H9 (cell line): ENCODE measurements around the gene GABBR2. TPM values are rescaled to one million over a fixed set of nuclear protein-coding genes. Genes with fewer than 3 reads are reported as not detected.

Experiments used
- DNase-seq: peaks from one replicate; pipeline ENCODE4 v3.0.0-alpha.2; 2017
- H2AFZ ChIP-seq: one replicate; pipeline ENCODE4 v1.6.1; 2013; ENCODE audit warnings: mild to moderate bottlenecking, low read length, control low read depth, moderate library complexity
- H2AK5ac ChIP-seq: 2 replicates; pipeline ENCODE4 v1.6.1; 2013; ENCODE audit warnings: low read length, control low read depth, mixed read lengths; ENCODE audit not compliant: insufficient read length
- H2BK120ac ChIP-seq: one replicate; pipeline ENCODE4 v1.6.1; 2013; ENCODE audit warnings: low read depth, mild to moderate bottlenecking, low read length, control low read depth, inconsistent platforms; ENCODE audit not compliant: poor library complexity, severe bottlenecking
- H2BK12ac ChIP-seq: 2 replicates; pipeline ENCODE4 v1.6.1; 2013; ENCODE audit warnings: low read length, control low read depth, mixed read lengths, low read depth; ENCODE audit not compliant: insufficient read length
- H2BK15ac ChIP-seq: 2 replicates; pipeline ENCODE4 v1.6.1; 2013; ENCODE audit warnings: low read depth, low read length, control low read depth
- H2BK20ac ChIP-seq: one replicate; pipeline ENCODE4 v1.6.1; 2013; ENCODE audit warnings: low read depth, mild to moderate bottlenecking, low read length, control low read depth, inconsistent platforms; ENCODE audit not compliant: poor library complexity, severe bottlenecking
- H2BK5ac ChIP-seq: 2 replicates; pipeline ENCODE4 v1.6.1; 2013; ENCODE audit warnings: low read length, control low read depth, mixed read lengths; ENCODE audit not compliant: insufficient read length
- H3K14ac ChIP-seq: 2 replicates; pipeline ENCODE4 v1.6.1; 2013; ENCODE audit warnings: low read length, control low read depth; ENCODE audit not compliant: insufficient read depth
- H3K18ac ChIP-seq: 2 replicates; pipeline ENCODE4 v1.6.1; 2013; ENCODE audit warnings: low read depth, mild to moderate bottlenecking, mixed read lengths, low read length, control low read depth; ENCODE audit not compliant: insufficient read length
- H3K23ac ChIP-seq: 2 replicates; pipeline ENCODE4 v1.6.1; 2013; ENCODE audit warnings: low read length, control low read depth, mixed read lengths, low read depth; ENCODE audit not compliant: insufficient read length
- H3K23me2 ChIP-seq: 2 replicates; pipeline ENCODE4 v1.6.1; 2013; ENCODE audit warnings: low read depth, mild to moderate bottlenecking, mixed read lengths, low read length, control low read depth; ENCODE audit not compliant: insufficient read length, poor library complexity, severe bottlenecking
- H3K27ac ChIP-seq: 2 replicates; pipeline ENCODE4 v1.5.1; 2013; ENCODE audit warnings: low read length, control low read depth, mixed read lengths, low read depth; ENCODE audit not compliant: insufficient read length
- H3K27me3 ChIP-seq: 2 replicates; pipeline ENCODE4 v1.6.1; 2013; ENCODE audit warnings: low read length, control low read depth, inconsistent platforms; ENCODE audit not compliant: insufficient read depth
- H3K4ac ChIP-seq: 2 replicates; pipeline ENCODE4 v1.6.1; 2013; ENCODE audit warnings: low read depth, mild to moderate bottlenecking, control low read depth, inconsistent platforms, low read length, moderate library complexity
- H3K4me1 ChIP-seq: 2 replicates; pipeline ENCODE4 v1.6.1; 2013; ENCODE audit warnings: low read length, control low read depth, inconsistent platforms; ENCODE audit not compliant: insufficient read depth
- H3K4me2 ChIP-seq: 2 replicates; pipeline ENCODE4 v1.6.1; 2013; ENCODE audit warnings: low read length, control low read depth, mixed read lengths; ENCODE audit not compliant: insufficient read length, insufficient read depth
- H3K56ac ChIP-seq: 2 replicates; pipeline ENCODE4 v1.6.1; 2013; ENCODE audit warnings: low read depth, mild to moderate bottlenecking, mixed read lengths, low read length, control low read depth; ENCODE audit not compliant: insufficient read length
- H3K79me1 ChIP-seq: 2 replicates; pipeline ENCODE4 v1.6.1; 2013; ENCODE audit warnings: low read depth, mild to moderate bottlenecking, moderate library complexity, low read length, control low read depth, inconsistent platforms; ENCODE audit not compliant: insufficient read depth, poor library complexity, severe bottlenecking
- H3K79me2 ChIP-seq: 2 replicates; pipeline ENCODE4 v1.6.1; 2013; ENCODE audit warnings: low read length, control low read depth, inconsistent platforms; ENCODE audit not compliant: insufficient read depth
- H3K9ac ChIP-seq: 2 replicates; pipeline ENCODE4 v1.6.1; 2013; ENCODE audit warnings: low read length, control low read depth, mixed read lengths; ENCODE audit not compliant: insufficient read length; ENCODE audit errors: extremely low read depth
- H3K9me3 ChIP-seq: one replicate; pipeline ENCODE4 v1.6.1; 2013; ENCODE audit warnings: low read depth, low read length, inconsistent platforms; ENCODE audit not compliant: control insufficient read depth
- H3T11ph ChIP-seq: one replicate; pipeline ENCODE4 v1.6.1; 2013; ENCODE audit warnings: mild to moderate bottlenecking, low read length, control low read depth, inconsistent platforms
- H4K20me1 ChIP-seq: one replicate; pipeline ENCODE4 v1.6.1; 2013; ENCODE audit not compliant: control insufficient read depth, insufficient read length, insufficient read depth
- H4K5ac ChIP-seq: 2 replicates; pipeline ENCODE4 v1.6.1; 2013; ENCODE audit warnings: low read depth, mild to moderate bottlenecking, mixed read lengths, low read length, control low read depth; ENCODE audit not compliant: insufficient read length
- H4K8ac ChIP-seq: replicated peaks from 2 replicates; pipeline ENCODE4 v1.6.1; 2013; ENCODE audit warnings: low read length, control low read depth, mixed read lengths, low read depth; ENCODE audit not compliant: insufficient read length
- H4K91ac ChIP-seq: 2 replicates; pipeline ENCODE4 v1.6.1; 2013; ENCODE audit warnings: low read depth, mild to moderate bottlenecking, moderate library complexity, mixed read lengths, low read length, control low read depth; ENCODE audit not compliant: insufficient read length
- H3K27ac Mint-ChIP-seq, 3 experiments: 2 replicates in 2 of 3; 3 replicates in 1 of 3; pipeline ENCODE4 v1.8.0; 2020 to 2021; ENCODE audit warnings: mixed read lengths in 3 of 3, mild to moderate bottlenecking in 1 of 3, moderate library complexity in 1 of 3
- H3K27me3 Mint-ChIP-seq: 2 replicates; pipeline ENCODE4 v1.8.0; 2021; ENCODE audit warnings: low read depth, mild to moderate bottlenecking, moderate library complexity, mixed read lengths
- H3K36me3 Mint-ChIP-seq, 3 experiments: 2 replicates in 2 of 3; 3 replicates in 1 of 3; pipeline ENCODE4 v1.8.0; 2020 to 2021; ENCODE audit warnings: low read depth in 3 of 3, mixed read lengths in 3 of 3; ENCODE audit not compliant: insufficient read depth in 1 of 3
- H3K4me1 Mint-ChIP-seq, 2 experiments: 2 replicates each; pipeline ENCODE4 v1.8.0; 2020; ENCODE audit warnings: mixed read lengths in 2 of 2
- H3K4me3 Mint-ChIP-seq, 2 experiments: 2 replicates in 1 of 2; 3 replicates in 1 of 2; pipeline ENCODE4 v1.8.0; 2020 to 2021; ENCODE audit warnings: mild to moderate bottlenecking in 2 of 2, mixed read lengths in 2 of 2, moderate library complexity in 1 of 2
- H3K9me3 Mint-ChIP-seq, 2 experiments: 2 replicates in 1 of 2; 3 replicates in 1 of 2; pipeline ENCODE4 v1.8.0; 2020; ENCODE audit warnings: mild to moderate bottlenecking in 2 of 2, mixed read lengths in 2 of 2, moderate library complexity in 1 of 2
- WGBS: extraction: QIAGEN DNeasy Blood & Tissue Kit; methylation state at CpG from one replicate; pipeline ENCODE4 v1.1.7; 2013; ENCODE audit warnings: missing lambda C conversion rate, low lambda C conversion rate, mixed read lengths; ENCODE audit not compliant: insufficient read length; ENCODE audit errors: extremely low coverage; 5-methylcytosine and 5-hydroxymethylcytosine counted together
- total RNA-seq: library from RNA; stranded (reverse); gene quantifications from 2 replicates; pipeline ENCODE4 v1.2.1, GENCODE V29; 2021
- TF ChIP-seq, protein P1 (sequence below): fragments of 200-600 bp; sonication (generic); conservative IDR thresholded peaks from 3 replicates; pipeline ENCODE4 v1.8.0; 2021; ENCODE audit warnings: antibody characterized with exemption, mild to moderate bottlenecking

GABBR2 gene
- total RNA-seq, 1 experiment from 2014 or later, result 0.66 TPM

DNA sequence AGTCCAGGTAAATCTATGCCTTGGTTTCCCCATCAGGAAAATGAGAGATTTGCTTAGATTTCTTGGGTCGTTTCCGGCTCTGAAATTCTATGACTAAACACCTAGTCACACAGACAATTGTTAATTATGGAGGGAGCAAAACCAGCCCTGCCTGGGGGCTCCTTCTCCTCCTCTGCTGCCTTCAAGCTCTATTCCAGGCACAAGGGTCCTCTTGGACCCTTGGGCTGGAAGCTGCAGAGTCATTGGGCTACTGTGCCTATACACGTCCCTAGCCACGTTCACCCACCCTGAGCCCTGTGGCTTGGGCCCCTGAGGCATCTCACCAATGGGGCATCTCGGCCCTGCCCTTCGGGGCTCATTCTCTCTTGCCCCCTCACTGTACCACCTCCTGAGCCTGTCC lies 379.5 kb downstream of the GABBR2 start:
- Mint-ChIP-seq H3K27ac (0 out of 7 replicates have a peak overlapping the region, but pooled peaks of 1 of the 3 experiments have one; percentile 24), H3K9me3 (no peaks in the 10 kb centered on the region), H3K36me3 (no peaks in the 10 kb centered on the region), H3K27me3 (no peaks in the 10 kb centered on the region), H3K4me1 (no peaks in the 10 kb centered on the region), H3K4me3 (no peak overlapping the region; a peak in 1 of 5 replicates)
- H3K79me1 ChIP-seq, result no peaks in the 10 kb centered on the region
- no peaks in the 10 kb centered on the region for H4K20me1 ChIP-seq
- H2BK15ac ChIP-seq, result no peak overlapping the region
- H4K8ac ChIP-seq, result no peak overlapping the region
- no peak overlapping the region for H2BK12ac ChIP-seq
- H3K27ac ChIP-seq, result no peak overlapping the region
- no peak overlapping the region for H3K14ac ChIP-seq
- TF ChIP-seq, protein P1, sequence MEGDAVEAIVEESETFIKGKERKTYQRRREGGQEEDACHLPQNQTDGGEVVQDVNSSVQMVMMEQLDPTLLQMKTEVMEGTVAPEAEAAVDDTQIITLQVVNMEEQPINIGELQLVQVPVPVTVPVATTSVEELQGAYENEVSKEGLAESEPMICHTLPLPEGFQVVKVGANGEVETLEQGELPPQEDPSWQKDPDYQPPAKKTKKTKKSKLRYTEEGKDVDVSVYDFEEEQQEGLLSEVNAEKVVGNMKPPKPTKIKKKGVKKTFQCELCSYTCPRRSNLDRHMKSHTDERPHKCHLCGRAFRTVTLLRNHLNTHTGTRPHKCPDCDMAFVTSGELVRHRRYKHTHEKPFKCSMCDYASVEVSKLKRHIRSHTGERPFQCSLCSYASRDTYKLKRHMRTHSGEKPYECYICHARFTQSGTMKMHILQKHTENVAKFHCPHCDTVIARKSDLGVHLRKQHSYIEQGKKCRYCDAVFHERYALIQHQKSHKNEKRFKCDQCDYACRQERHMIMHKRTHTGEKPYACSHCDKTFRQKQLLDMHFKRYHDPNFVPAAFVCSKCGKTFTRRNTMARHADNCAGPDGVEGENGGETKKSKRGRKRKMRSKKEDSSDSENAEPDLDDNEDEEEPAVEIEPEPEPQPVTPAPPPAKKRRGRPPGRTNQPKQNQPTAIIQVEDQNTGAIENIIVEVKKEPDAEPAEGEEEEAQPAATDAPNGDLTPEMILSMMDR, result no peak
- no peak overlapping the region for H3K4me2 ChIP-seq
- no peak overlapping the region for H2AK5ac ChIP-seq
- no peak for DNase-seq
- H3K23me2 ChIP-seq, result no peaks in the 10 kb centered on the region
- no peak overlapping the region for H3K18ac ChIP-seq
- no peak overlapping the region for H4K5ac ChIP-seq
- H3K4me1 ChIP-seq, result no peaks in the 10 kb centered on the region
- no peak overlapping the region for H3K56ac ChIP-seq
- no peak overlapping the region for H2AFZ ChIP-seq
- no peaks in the 10 kb centered on the region for H3K9me3 ChIP-seq
- H2BK5ac ChIP-seq, result no peak overlapping the region
- H2BK120ac ChIP-seq, result no peak overlapping the region
- no peak overlapping the region for H3K4ac ChIP-seq
- no peak overlapping the region for H3K23ac ChIP-seq
- H3K27me3 ChIP-seq, result no peaks in the 10 kb centered on the region
- H3K79me2 ChIP-seq, result no peaks in the 10 kb centered on the region
- no peak overlapping the region for H2BK20ac ChIP-seq
- no CpG with 5 or more reads among the region's 6 CpGs for WGBS
- H4K91ac ChIP-seq, result no peak overlapping the region
- no peak overlapping the region for H3T11ph ChIP-seq
- H3K9ac ChIP-seq, result no peak overlapping the region
